Body of pancreas (tissue), 4 donors: ENCODE data around the gene WWTR1.

ENCODE experiments used
- POLR2A ChIP-seq, 3 donors: fragments of 450-650 bp; IDR thresholded peaks; one replicate each; pipeline ENCODE4 v1.6.1; 2016; ENCODE audit warnings: antibody characterized with exemption in 3 of 3, mild to moderate bottlenecking in 2 of 3
- TF ChIP-seq, protein P1 (sequence below), 7 experiments: fragments of 450-650 bp in 4 of 7; fragments of 200-600 bp in 3 of 7; sonication (generic) in 3 of 7; IDR thresholded peaks; one replicate each; pipeline ENCODE4 v1.5.1; 2016 to 2019; ENCODE audit warnings: antibody characterized with exemption in 7 of 7

DNA sequence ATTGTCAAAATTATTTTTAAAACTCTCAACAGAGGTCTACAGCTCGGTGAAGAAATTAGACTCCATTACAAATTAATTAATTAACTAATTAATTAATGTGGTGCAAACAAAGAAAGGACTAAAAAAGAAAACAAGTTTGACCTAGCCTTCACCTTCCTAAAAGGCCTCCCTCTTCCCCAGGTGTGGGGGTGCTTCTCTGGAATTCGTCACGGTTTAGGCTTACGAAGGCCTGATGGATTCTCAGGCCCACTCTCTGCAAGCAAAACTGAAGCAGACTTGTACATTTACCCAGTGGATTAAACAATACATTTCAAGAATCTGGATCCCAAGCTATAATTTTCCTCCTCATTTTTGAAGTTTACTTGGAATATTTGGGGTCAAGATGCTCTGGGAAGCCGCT is 94.7 kb downstream of the WWTR1 start:
- TF ChIP-seq, protein P1, sequence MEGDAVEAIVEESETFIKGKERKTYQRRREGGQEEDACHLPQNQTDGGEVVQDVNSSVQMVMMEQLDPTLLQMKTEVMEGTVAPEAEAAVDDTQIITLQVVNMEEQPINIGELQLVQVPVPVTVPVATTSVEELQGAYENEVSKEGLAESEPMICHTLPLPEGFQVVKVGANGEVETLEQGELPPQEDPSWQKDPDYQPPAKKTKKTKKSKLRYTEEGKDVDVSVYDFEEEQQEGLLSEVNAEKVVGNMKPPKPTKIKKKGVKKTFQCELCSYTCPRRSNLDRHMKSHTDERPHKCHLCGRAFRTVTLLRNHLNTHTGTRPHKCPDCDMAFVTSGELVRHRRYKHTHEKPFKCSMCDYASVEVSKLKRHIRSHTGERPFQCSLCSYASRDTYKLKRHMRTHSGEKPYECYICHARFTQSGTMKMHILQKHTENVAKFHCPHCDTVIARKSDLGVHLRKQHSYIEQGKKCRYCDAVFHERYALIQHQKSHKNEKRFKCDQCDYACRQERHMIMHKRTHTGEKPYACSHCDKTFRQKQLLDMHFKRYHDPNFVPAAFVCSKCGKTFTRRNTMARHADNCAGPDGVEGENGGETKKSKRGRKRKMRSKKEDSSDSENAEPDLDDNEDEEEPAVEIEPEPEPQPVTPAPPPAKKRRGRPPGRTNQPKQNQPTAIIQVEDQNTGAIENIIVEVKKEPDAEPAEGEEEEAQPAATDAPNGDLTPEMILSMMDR (IDR thresholded peaks at IDR 0.05), result no peak
- no peak for TF ChIP-seq POLR2A (IDR thresholded peaks at IDR 0.05)
